Measurements from ENCODE around the gene ONECUT3. TPM values are rescaled to one million over a fixed set of nuclear protein-coding genes. Genes with fewer than 3 reads are reported as not detected.

The ONECUT3 gene
- total and polyA plus RNA-seq, 8 donors = 0.06 to 0.08 (median 0.07) TPM; not detected in 2

GRCh38 chr19:1736927-1737326 lies 16.4 kb upstream of the ONECUT3 start:
- TF ChIP-seq CTCF (IDR thresholded peaks at IDR 0.05) = no peak
- Histone ChIP-seq H3K9me3 (peaks cover 0 to 2% of the 10 kb centered on the region in 2 donors), H3K4me1 (no peaks in the 10 kb centered on the region), H3K27ac (no peak overlapping the region), H3K36me3 (no peaks in the 10 kb centered on the region), H3K27me3 (peaks cover 14 to 96% of the 10 kb centered on the region in 2 donors), H3K4me3 (no peak overlapping the region)
- DNase-seq (no peak), ATAC-seq (no peak)
- intact Hi-C loops (cut with DNase I) = no loop called here

GRCh38 chr19:1739960-1740629 lies 13.2 kb upstream of the ONECUT3 start:
- no peak for TF ChIP-seq CTCF (IDR thresholded peaks at IDR 0.05)
- no peak for ATAC-seq
- intact Hi-C loops (cut with DNase I) = no loop called here
- Histone ChIP-seq H3K4me1 (no peaks in the 10 kb centered on the region), H3K4me3 (no peak overlapping the region), H3K36me3 (no peaks in the 10 kb centered on the region), H3K27me3 (peaks cover 10 to 96% of the 10 kb centered on the region in 2 donors), H3K9me3 (peaks cover 0 to 2% of the 10 kb centered on the region in 2 donors), H3K27ac (no peak overlapping the region)
- DNase-seq = no peak

- Histone ChIP-seq H3K9me3 (peaks cover 0 to 2% of the 10 kb centered on the region in 2 donors), H3K4me1 (peaks cover 1 to 5% of the 10 kb centered on the region in 2 donors), H3K27ac (no peak overlapping the region), H3K36me3 (no peaks in the 10 kb centered on the region), H3K27me3 (peaks cover 27 to 96% of the 10 kb centered on the region in 2 donors), H3K4me3 (no peak overlapping the region)
- ATAC-seq = no peak
- intact Hi-C loops (cut with DNase I) = no loop called here
- TF ChIP-seq CTCF (IDR thresholded peaks at IDR 0.05) = no peak
- DNase-seq = no peak
These were observed 10.2 kb upstream of the ONECUT3 start for GRCh38 chr19:1742989-1743696.

GRCh38 chr19:1744133-1744665 lies 9.1 kb upstream of the ONECUT3 start:
- DNase-seq = no peak
- TF ChIP-seq CTCF (IDR thresholded peaks at IDR 0.05) = no peak
- peaks cover 38 to 96% of the 10 kb centered on the region in 2 donors for H3K27me3 ChIP-seq
- H3K4me3 ChIP-seq = no peak overlapping the region
- no peak overlapping the region for H3K27ac ChIP-seq
- ATAC-seq = no peak
- intact Hi-C loops (cut with DNase I) = no loop called here
- H3K9me3 ChIP-seq = peaks cover 0 to 2% of the 10 kb centered on the region in 2 donors
- peaks cover 5 to 13% of the 10 kb centered on the region in 2 donors for H3K4me1 ChIP-seq
- H3K36me3 ChIP-seq = no peaks in the 10 kb centered on the region

Measured in left lung (tissue), 10 donors.